OCI-LY7 (cell line): ENCODE results near the gene EPHA8. TPM values are rescaled to one million over a fixed set of nuclear protein-coding genes. Genes with fewer than 3 reads are reported as not detected.

Experiments
- BruUV-seq: library from RNA; stranded (reverse); fragments of 400-500 nt; replicated peaks from 2 replicates; lab custom pipeline; 2021; lab: Mats Ljungman, UMichigan
- CTCF ChIA-PET: fragments of 300-600 bp; sonication (Branson Sonifier 250); formaldehyde crosslinking; loops from one replicate; lab custom pipeline; 2022; ENCODE audit warnings: antibody characterized with exemption; ENCODE audit not compliant: unreplicated experiment; lab: Charles Lee
- POLR2A ChIA-PET: fragments of 300-600 bp; sonication (Branson Sonifier 250); formaldehyde crosslinking; loops from one replicate; lab custom pipeline; 2022; ENCODE audit warnings: antibody characterized with exemption; lab: Charles Lee
- DNase-seq: peaks from one replicate; pipeline ENCODE4 v3.0.0-alpha.2; 2015; ENCODE audit warnings: low spot score
- H2AFZ ChIP-seq: fragments of 200-600 bp; sonication (generic), shearing (Covaris generic); 2 replicates; pipeline ENCODE4 v1.6.1; 2014; ENCODE audit warnings: mild to moderate bottlenecking, antibody characterized with exemption, low read length, moderate library complexity
- H3K27ac ChIP-seq: fragments of 200-600 bp; sonication (generic); 2 replicates; pipeline ENCODE4 v1.5.1; 2014; ENCODE audit warnings: mixed run types, low read depth, mild to moderate bottlenecking, moderate library complexity, low read length, inconsistent platforms; ENCODE audit not compliant: poor library complexity, severe bottlenecking
- H3K36me3 ChIP-seq: fragments of 200-600 bp; sonication (generic); 2 replicates; pipeline ENCODE4 v1.6.1; 2014; ENCODE audit warnings: mild to moderate bottlenecking, antibody characterized with exemption, low read length, moderate library complexity, mixed read lengths; ENCODE audit not compliant: insufficient read depth
- H3K4me1 ChIP-seq: fragments of 200-600 bp; sonication (generic); 2 replicates; pipeline ENCODE4 v1.5.1; 2014; ENCODE audit warnings: mild to moderate bottlenecking, low read length; ENCODE audit not compliant: insufficient read depth, poor library complexity, severe bottlenecking
- H3K4me2 ChIP-seq: fragments of 200-600 bp; sonication (generic); 2 replicates; pipeline ENCODE4 v1.6.1; 2014; ENCODE audit warnings: mild to moderate bottlenecking, low read length
- H3K4me3 ChIP-seq: fragments of 200-600 bp; sonication (generic); 2 replicates; pipeline ENCODE4 v1.5.1; 2014; ENCODE audit warnings: mild to moderate bottlenecking, low read depth, low read length; ENCODE audit not compliant: poor library complexity, severe bottlenecking
- H3K79me2 ChIP-seq: fragments of 200-600 bp; sonication (generic); 2 replicates; pipeline ENCODE4 v1.6.1; 2016; ENCODE audit warnings: low read depth, mild to moderate bottlenecking, low read length, moderate library complexity, mixed read lengths; ENCODE audit not compliant: insufficient read depth
- H3K9me2 ChIP-seq: fragments of 200-600 bp; sonication (generic); 2 replicates; pipeline ENCODE4 v1.6.1; 2016; ENCODE audit warnings: mild to moderate bottlenecking, low read length, mixed read lengths; ENCODE audit not compliant: insufficient read depth
- H3K9me3 ChIP-seq: fragments of 200-600 bp; sonication (generic); 2 replicates; pipeline ENCODE4 v1.6.1; 2014; ENCODE audit warnings: mild to moderate bottlenecking, mixed run types, low read length, mixed read lengths
- H4K20me1 ChIP-seq: fragments of 200-600 bp; sonication (generic); 2 replicates; pipeline ENCODE4 v1.6.1; 2014; ENCODE audit warnings: mild to moderate bottlenecking, antibody characterized with exemption, low read length, moderate library complexity, mixed read lengths; ENCODE audit not compliant: insufficient read depth
- EZH2phosphoT487 ChIP-seq: fragments of 200-600 bp; sonication (generic); IDR thresholded peaks from 2 replicates; pipeline ENCODE4 v1.6.1; 2018; ENCODE audit warnings: low read depth, borderline replicate concordance, mild to moderate bottlenecking, mixed run types, antibody characterized with exemption, low read length, moderate library complexity, mixed read lengths
- intact Hi-C: fragments of 100-400 bp; cut with micrococcal nuclease; formaldehyde crosslinking; loops from one replicate; pipeline ENCODE4 v1.10.0; 2022; ENCODE audit not compliant: unreplicated experiment
- total RNA-seq, 2 experiments: library from RNA; depleted of rRNA in 1 of 2; stranded (reverse); fragments of >200 nt in 1 of 2; shearing (Covaris generic) in 1 of 2; gene quantifications; 2 replicates each; pipeline ENCODE4 v1.2.3, GENCODE V29; 2014 to 2022
- TF ChIP-seq, protein P1 (sequence below): fragments of 200-600 bp; sonication (generic); conservative IDR thresholded peaks from 2 replicates; pipeline ENCODE4 v1.5.1; 2014; ENCODE audit warnings: mild to moderate bottlenecking, antibody characterized with exemption, low read length, moderate library complexity, mixed read lengths

Gene EPHA8
- total RNA-seq, 2 experiments from 2014 or later: not detected

GRCh38 chr1:22525211-22525610, 38.1 kb upstream of the EPHA8 start:
- Histone ChIP-seq H3K4me2 (no peak overlapping the region), H3K9me3 (no peaks in the 10 kb centered on the region), H3K36me3 (peaks cover 38% of the 10 kb centered on the region; the same call in 1 of the 2 replicates), H2AFZ (no peak overlapping the region), H3K4me3 (no peak overlapping the region), H3K27ac (no peak overlapping the region), H3K9me2 (no peaks in the 10 kb centered on the region), H3K4me1 (no peaks in the 10 kb centered on the region), H4K20me1 (no peaks in the 10 kb centered on the region), H3K79me2 (no peaks in the 10 kb centered on the region)
- POLR2A ChIA-PET: no interaction called here
- no peak for DNase-seq
- intact Hi-C loops: no loop called here
- TF ChIP-seq, protein P1, sequence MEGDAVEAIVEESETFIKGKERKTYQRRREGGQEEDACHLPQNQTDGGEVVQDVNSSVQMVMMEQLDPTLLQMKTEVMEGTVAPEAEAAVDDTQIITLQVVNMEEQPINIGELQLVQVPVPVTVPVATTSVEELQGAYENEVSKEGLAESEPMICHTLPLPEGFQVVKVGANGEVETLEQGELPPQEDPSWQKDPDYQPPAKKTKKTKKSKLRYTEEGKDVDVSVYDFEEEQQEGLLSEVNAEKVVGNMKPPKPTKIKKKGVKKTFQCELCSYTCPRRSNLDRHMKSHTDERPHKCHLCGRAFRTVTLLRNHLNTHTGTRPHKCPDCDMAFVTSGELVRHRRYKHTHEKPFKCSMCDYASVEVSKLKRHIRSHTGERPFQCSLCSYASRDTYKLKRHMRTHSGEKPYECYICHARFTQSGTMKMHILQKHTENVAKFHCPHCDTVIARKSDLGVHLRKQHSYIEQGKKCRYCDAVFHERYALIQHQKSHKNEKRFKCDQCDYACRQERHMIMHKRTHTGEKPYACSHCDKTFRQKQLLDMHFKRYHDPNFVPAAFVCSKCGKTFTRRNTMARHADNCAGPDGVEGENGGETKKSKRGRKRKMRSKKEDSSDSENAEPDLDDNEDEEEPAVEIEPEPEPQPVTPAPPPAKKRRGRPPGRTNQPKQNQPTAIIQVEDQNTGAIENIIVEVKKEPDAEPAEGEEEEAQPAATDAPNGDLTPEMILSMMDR: no peak
- no peak for TF ChIP-seq EZH2phosphoT487
- no TSS peak for BruUV-seq
- CTCF ChIA-PET: no interaction called here

- no TSS peak for BruUV-seq
- Histone ChIP-seq H3K36me3 (peaks cover 34% of the 10 kb centered on the region; the same call in 1 of the 2 replicates), H3K4me2 (no peak overlapping the region)
Measured at GRCh38 chr1:22525646-22526045, 37.6 kb upstream of the EPHA8 start.

GRCh38 chr1:22526098-22526497, 37.2 kb upstream of the EPHA8 start:
- intact Hi-C loops: no loop called here

More at GRCh38 chr1:22525646-22526045, 37.6 kb upstream of the EPHA8 start:
- CTCF ChIA-PET: no interaction called here
- Histone ChIP-seq H2AFZ (no peak overlapping the region), H3K79me2 (no peaks in the 10 kb centered on the region), H3K9me2 (no peaks in the 10 kb centered on the region), H4K20me1 (no peaks in the 10 kb centered on the region), H3K9me3 (no peaks in the 10 kb centered on the region), H3K4me3 (no peak overlapping the region), H3K27ac (no peak overlapping the region), H3K4me1 (no peaks in the 10 kb centered on the region)
- POLR2A ChIA-PET: no interaction called here
- no peak for DNase-seq
- TF ChIP-seq, protein P1: no peak
- no peak for TF ChIP-seq EZH2phosphoT487
- intact Hi-C loops: no loop called here

More at GRCh38 chr1:22526098-22526497, 37.2 kb upstream of the EPHA8 start:
- TF ChIP-seq, protein P1: no peak
- TF ChIP-seq EZH2phosphoT487: no peak
- Histone ChIP-seq H3K79me2 (no peaks in the 10 kb centered on the region), H3K9me3 (no peaks in the 10 kb centered on the region), H3K36me3 (peaks cover 32% of the 10 kb centered on the region; the same call in 1 of the 2 replicates), H4K20me1 (no peaks in the 10 kb centered on the region), H3K4me1 (no peaks in the 10 kb centered on the region), H3K9me2 (no peaks in the 10 kb centered on the region), H2AFZ (no peak overlapping the region), H3K27ac (no peak overlapping the region), H3K4me3 (no peak overlapping the region), H3K4me2 (no peak overlapping the region)
- DNase-seq: no peak
- CTCF ChIA-PET: no interaction called here
- no TSS peak for BruUV-seq
- POLR2A ChIA-PET: no interaction called here
